Occipital lobe (tissue), 1 donor: Measurements from ENCODE around the gene COMP. TPM values are rescaled to one million over a fixed set of nuclear protein-coding genes. Genes with fewer than 3 reads are reported as not detected.

Experiments
- total RNA-seq: library from RNA; depleted of rRNA; stranded (reverse); fragments of >200 nt; gene quantifications from one replicate; pipeline ENCODE4 v1.2.3, GENCODE V29; 2014

Gene COMP
- total RNA-seq, 1 donor from 2014 or later: not detected

Other genes starting within 250 kb of the COMP start
- 118 TPM for gene FKBP8, start 247.7 kb downstream of the COMP start, total RNA-seq
- gene KXD1, start 233.4 kb downstream of the COMP start, total RNA-seq: 16.4 TPM
- gene UBA52, start 219.4 kb downstream of the COMP start, total RNA-seq: 530 TPM
- gene REX1BD, start 202.5 kb downstream of the COMP start, total RNA-seq: 20.0 TPM
- gene CRLF1, start 184.5 kb downstream of the COMP start, total RNA-seq: 0.94 TPM
- gene TMEM59L, start 178.4 kb downstream of the COMP start, total RNA-seq: 34.5 TPM
- 7.0 TPM for gene KLHL26, start 154.3 kb downstream of the COMP start, total RNA-seq
- gene CRTC1, start 107.6 kb downstream of the COMP start, total RNA-seq: 6.6 TPM
- gene UPF1, start 40.7 kb upstream of the COMP start, total RNA-seq: 28.9 TPM
- gene CERS1, start 104.9 kb upstream of the COMP start, total RNA-seq: 23.4 TPM
- gene COPE, start 128.1 kb upstream of the COMP start, total RNA-seq: 78.3 TPM
- gene DDX49, start 128.4 kb upstream of the COMP start, total RNA-seq: 45.7 TPM
- gene HOMER3, start 149.9 kb upstream of the COMP start, total RNA-seq: 12.8 TPM
- gene SUGP2, start 242.2 kb upstream of the COMP start, total RNA-seq: 102 TPM
- 47.4 TPM for gene ARMC6, start 242.3 kb upstream of the COMP start, total RNA-seq